DND-41 (cell line): ENCODE data around the gene CDHR2.

Source experiments
- ATAC-seq: fragments of 200-7000 bp; cut with Tn5 transposase; 3 replicates; pipeline ENCODE4 v1.9.1; 2021; ENCODE audit warnings: low read depth; ENCODE audit not compliant: insufficient read depth
- DNase-seq: peaks from one replicate; pipeline ENCODE4 v3.0.0-alpha.2; 2020
- H2AFZ ChIP-seq: 2 replicates; pipeline ENCODE4 v1.6.0; 2012; ENCODE audit warnings: low read depth, low read length
- H3K27ac ChIP-seq: 2 replicates; pipeline ENCODE4 v1.5.1; 2012; ENCODE audit warnings: low read length, inconsistent platforms
- H3K27me3 ChIP-seq: fragments of 200-600 bp; sonication (generic); 2 replicates; pipeline ENCODE4 v1.6.0; 2012; ENCODE audit warnings: low read length, mild to moderate bottlenecking, inconsistent platforms; ENCODE audit not compliant: insufficient read depth, poor library complexity
- H3K36me3 ChIP-seq: 2 replicates; pipeline ENCODE4 v1.5.1; 2012; ENCODE audit warnings: low read length, inconsistent platforms; ENCODE audit not compliant: insufficient read depth
- H3K4me1 ChIP-seq: 2 replicates; pipeline ENCODE4 v1.5.1; 2012; ENCODE audit warnings: mild to moderate bottlenecking, low read length; ENCODE audit not compliant: insufficient read depth
- H3K4me2 ChIP-seq: 2 replicates; pipeline ENCODE4 v1.6.0; 2012; ENCODE audit warnings: mild to moderate bottlenecking, moderate library complexity, low read length, inconsistent platforms; ENCODE audit not compliant: insufficient read depth
- H3K4me3 ChIP-seq, 2 experiments: fragments of 200-600 bp in 1 of 2; shearing (Covaris generic) in 1 of 2; 2 replicates each; pipeline ENCODE4 v1.5.1; 2012 to 2016; ENCODE audit warnings: inconsistent platforms in 2 of 2, low read length in 2 of 2, mild to moderate bottlenecking in 2 of 2, low read depth in 1 of 2, moderate library complexity in 1 of 2
- H3K79me2 ChIP-seq: 2 replicates; pipeline ENCODE4 v1.6.0; 2012; ENCODE audit warnings: low read length, inconsistent platforms; ENCODE audit not compliant: insufficient read depth
- H3K9ac ChIP-seq: 2 replicates; pipeline ENCODE4 v1.6.0; 2012; ENCODE audit warnings: low read depth, mild to moderate bottlenecking, inconsistent platforms, low read length, moderate library complexity
- H3K9me3 ChIP-seq: 2 replicates; pipeline ENCODE4 v1.5.1; 2012; ENCODE audit warnings: low read length, moderate library complexity, mild to moderate bottlenecking, inconsistent platforms; ENCODE audit not compliant: insufficient read depth, severe bottlenecking
- H4K20me1 ChIP-seq: 2 replicates; pipeline ENCODE4 v1.6.0; 2012; ENCODE audit warnings: low read length; ENCODE audit not compliant: insufficient read depth
- CTCF ChIP-seq: IDR thresholded peaks from 2 replicates; pipeline ENCODE4 v1.5.1; 2012; ENCODE audit warnings: borderline replicate concordance, low read length, moderate library complexity, mild to moderate bottlenecking; ENCODE audit not compliant: poor library complexity, severe bottlenecking; ENCODE audit errors: extremely low read depth
- EZH2 ChIP-seq: IDR thresholded peaks from 3 replicates; pipeline ENCODE4 v1.6.1; 2012; ENCODE audit warnings: borderline replicate concordance, low read depth, mild to moderate bottlenecking, moderate library complexity, low read length, inconsistent platforms; ENCODE audit not compliant: severe bottlenecking

Gene CDHR2

DNA sequence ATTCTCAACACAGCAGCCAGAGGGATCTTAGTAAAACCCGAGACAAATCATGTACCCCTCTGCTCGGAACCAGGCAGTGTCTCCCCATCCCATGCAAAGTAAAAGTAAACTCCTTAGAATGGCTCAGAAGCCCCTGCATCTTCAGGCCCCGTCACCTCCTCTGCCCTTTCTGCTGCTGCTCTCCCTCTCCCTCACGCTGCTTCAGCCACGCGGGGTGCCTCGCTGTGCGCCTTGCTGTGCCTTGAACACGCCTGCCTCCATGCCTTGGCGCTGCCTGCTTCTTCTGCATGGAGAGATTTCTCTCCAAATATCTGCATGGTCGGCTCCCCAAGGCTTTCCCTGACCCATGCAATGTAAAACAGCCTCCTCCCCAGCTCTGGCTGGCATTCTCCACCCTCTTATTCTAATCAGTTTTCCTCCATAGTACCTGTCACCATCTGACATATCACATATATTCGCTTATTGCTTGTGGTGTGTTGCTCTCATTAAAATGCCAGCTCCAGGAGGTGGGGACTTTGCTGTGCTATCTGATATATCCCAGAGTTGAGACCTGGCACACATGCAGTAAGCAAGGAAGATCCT is 52.9 kb downstream of the CDHR2 start:
- Histone ChIP-seq H3K9ac (no peak overlapping the region), H3K79me2 (no peaks in the 10 kb centered on the region), H3K27ac (no peak overlapping the region), H3K4me3 (no peak overlapping the region), H2AFZ (no peak overlapping the region), H4K20me1 (no peaks in the 10 kb centered on the region), H3K36me3 (no peaks in the 10 kb centered on the region), H3K27me3 (peaks cover 19% of the 10 kb centered on the region), H3K4me2 (no peak overlapping the region), H3K9me3 (no peaks in the 10 kb centered on the region), H3K4me1 (no peaks in the 10 kb centered on the region)
- ATAC-seq (no peak), DNase-seq (no peak)
- TF ChIP-seq EZH2 (no peak), CTCF (no peak)

GRCh38 chr5:176603091-176603490 is 53.9 kb downstream of the CDHR2 start:
- Histone ChIP-seq H2AFZ (no peak overlapping the region), H3K27me3 (peaks cover 19% of the 10 kb centered on the region), H3K9ac (no peak overlapping the region), H4K20me1 (no peaks in the 10 kb centered on the region), H3K79me2 (no peaks in the 10 kb centered on the region), H3K4me2 (no peak overlapping the region), H3K9me3 (no peaks in the 10 kb centered on the region), H3K4me3 (no peak overlapping the region), H3K4me1 (no peaks in the 10 kb centered on the region), H3K27ac (no peak overlapping the region), H3K36me3 (no peaks in the 10 kb centered on the region)
- TF ChIP-seq CTCF (no peak), EZH2 (no peak)
- ATAC-seq (no peak), DNase-seq (no peak)

- Histone ChIP-seq H3K9ac (no peak overlapping the region), H3K27me3 (peaks cover 23% of the 10 kb centered on the region), H3K27ac (no peak overlapping the region), H3K9me3 (no peaks in the 10 kb centered on the region), H2AFZ (no peak overlapping the region), H4K20me1 (no peaks in the 10 kb centered on the region; the same call in 1 of the 2 replicates), H3K36me3 (no peaks in the 10 kb centered on the region), H3K79me2 (no peaks in the 10 kb centered on the region), H3K4me1 (no peaks in the 10 kb centered on the region), H3K4me3 (no peak overlapping the region), H3K4me2 (no peak overlapping the region)
- TF ChIP-seq CTCF (no peak), EZH2 (no peak)
- DNase-seq (no peak), ATAC-seq (no peak)
These were observed 56.9 kb downstream of the CDHR2 start for GRCh38 chr5:176606032-176606431.
